ENCODE data around the gene SERINC2. TPM values are rescaled to one million over a fixed set of nuclear protein-coding genes. Genes with fewer than 3 reads are reported as not detected.
A peak's percentile ranks its signal among the peaks of the same experiment; 100 is the strongest.

SERINC2 gene
- total RNA-seq, 2 experiments from 2014 or later = 0.32 TPM; not detected in 1

GRCh38 chr1:31393463-31393862 lies 19.6 kb upstream of the SERINC2 start:
- no peak overlapping the region for H3K4me3 Mint-ChIP-seq
- peaks cover 8% of the 10 kb centered on the region for H3K27me3 Mint-ChIP-seq
- DNase-seq (no peak), ATAC-seq (no peak)
- H3K4me1 Mint-ChIP-seq = peaks cover 13% of the 10 kb centered on the region
- no peaks in the 10 kb centered on the region for H3K36me3 Mint-ChIP-seq
- no peak overlapping the region for H3K27ac Mint-ChIP-seq
- no peaks in the 10 kb centered on the region for H3K9me3 Mint-ChIP-seq (ENCODE audit: low read depth)
- CTCF ChIA-PET = interaction anchor here (1.0 to 4.9 kb wide), 6 partner anchors 8 to 241 kb away, joined by 3 to 88 read pairs (median 15); partner anchors contain the start of gene FABP3

- no peaks in the 10 kb centered on the region for H3K9me3 Mint-ChIP-seq (ENCODE audit: low read depth)
- CTCF ChIA-PET = interaction anchor here (0.7 to 4.9 kb wide), 33 partner anchors 10 to 592 kb away, joined by 3 to 88 read pairs (median 4); partner anchors contain the start of genes FABP3, SERINC2, SNRNP40 and ZCCHC17
- no peaks in the 10 kb centered on the region for H3K36me3 Mint-ChIP-seq
- DNase-seq (peak; percentile 85), ATAC-seq (peak; percentile 97)
- H3K4me1 Mint-ChIP-seq = peaks cover 13% of the 10 kb centered on the region
- H3K27ac Mint-ChIP-seq = peak overlapping the region; percentile 70
- H3K27me3 Mint-ChIP-seq = peaks cover 8% of the 10 kb centered on the region
- peak overlapping the region; percentile 77 for H3K4me3 Mint-ChIP-seq
These were observed 18.3 kb upstream of the SERINC2 start for GRCh38 chr1:31394584-31395193.

- ATAC-seq (no peak), DNase-seq (no peak)
- no peaks in the 10 kb centered on the region for H3K9me3 Mint-ChIP-seq (ENCODE audit: low read depth)
- CTCF ChIA-PET = interaction anchor here (1.1 to 4.9 kb wide), 7 partner anchors 9 to 216 kb away, joined by 3 to 88 read pairs (median 6); no protein-coding TSS in a partner anchor
- no peaks in the 10 kb centered on the region for H3K36me3 Mint-ChIP-seq
- H3K4me1 Mint-ChIP-seq = peaks cover 20% of the 10 kb centered on the region
- H3K27ac Mint-ChIP-seq = no peak overlapping the region
- H3K4me3 Mint-ChIP-seq = no peak overlapping the region
- peaks cover 9% of the 10 kb centered on the region for H3K27me3 Mint-ChIP-seq
These were observed 16.2 kb upstream of the SERINC2 start for GRCh38 chr1:31396633-31397351.

GRCh38 chr1:31397360-31398095 lies 15.5 kb upstream of the SERINC2 start:
- H3K9me3 Mint-ChIP-seq (ENCODE audit: low read depth) = no peaks in the 10 kb centered on the region
- no peaks in the 10 kb centered on the region for H3K36me3 Mint-ChIP-seq
- H3K4me3 Mint-ChIP-seq = no peak overlapping the region
- peaks cover 20% of the 10 kb centered on the region for H3K4me1 Mint-ChIP-seq
- CTCF ChIA-PET = interaction anchor here (1.1 to 4.9 kb wide), 6 partner anchors 12 to 216 kb away, joined by 3 to 88 read pairs (median 5); no protein-coding TSS in a partner anchor
- no peak overlapping the region for H3K27ac Mint-ChIP-seq
- H3K27me3 Mint-ChIP-seq = peaks cover 9% of the 10 kb centered on the region
- DNase-seq = no peak
- ATAC-seq = no peak

- DNase-seq (no peak), ATAC-seq (no peak)
- Mint-ChIP-seq H3K9me3 (ENCODE audit: low read depth) (no peaks in the 10 kb centered on the region), H3K4me3 (no peak overlapping the region), H3K4me1 (peaks cover 20% of the 10 kb centered on the region), H3K27me3 (peaks cover 7% of the 10 kb centered on the region), H3K27ac (no peak overlapping the region), H3K36me3 (no peaks in the 10 kb centered on the region)
- CTCF ChIA-PET = interaction anchor here (0.6 to 1.8 kb wide), 3 partner anchors 24 to 213 kb away, joined by 3 to 6 read pairs (median 3); no protein-coding TSS in a partner anchor
These were observed 14.8 kb upstream of the SERINC2 start for GRCh38 chr1:31398246-31398645.

GRCh38 chr1:31399976-31400375 lies 13.0 kb upstream of the SERINC2 start:
- Mint-ChIP-seq H3K27me3 (peaks cover 7% of the 10 kb centered on the region), H3K36me3 (no peaks in the 10 kb centered on the region), H3K4me3 (no peak overlapping the region), H3K4me1 (peaks cover 13% of the 10 kb centered on the region), H3K27ac (no peak overlapping the region), H3K9me3 (ENCODE audit: low read depth) (no peaks in the 10 kb centered on the region)
- ATAC-seq (no peak), DNase-seq (no peak)
- CTCF ChIA-PET = interaction anchor here (0.7 to 1.8 kb wide), 2 partner anchors 149 to 158 kb away, joined by 3 to 6 read pairs; no protein-coding TSS in a partner anchor

- H3K27me3 Mint-ChIP-seq = peaks cover 7% of the 10 kb centered on the region
- no peaks in the 10 kb centered on the region for H3K36me3 Mint-ChIP-seq
- no peak overlapping the region for H3K27ac Mint-ChIP-seq
- H3K4me1 Mint-ChIP-seq = peaks cover 11% of the 10 kb centered on the region
- ATAC-seq = no peak
- CTCF ChIA-PET = interaction anchor here (0.7 kb wide), 1 partner anchor 158 kb away, joined by 3 read pairs; no protein-coding TSS in a partner anchor
- no peak overlapping the region for H3K4me3 Mint-ChIP-seq
- no peaks in the 10 kb centered on the region for H3K9me3 Mint-ChIP-seq (ENCODE audit: low read depth)
- no peak for DNase-seq
These were observed 12.6 kb upstream of the SERINC2 start for GRCh38 chr1:31400393-31400792.

GRCh38 chr1:31401241-31401640 lies 11.8 kb upstream of the SERINC2 start:
- H3K27me3 Mint-ChIP-seq = peaks cover 7% of the 10 kb centered on the region
- no peaks in the 10 kb centered on the region for H3K9me3 Mint-ChIP-seq (ENCODE audit: low read depth)
- CTCF ChIA-PET = interaction anchor here (1.5 to 2.4 kb wide), 2 partner anchors 8 to 20 kb away, joined by 3 to 7 read pairs; no protein-coding TSS in a partner anchor
- no peak overlapping the region for H3K27ac Mint-ChIP-seq
- no peaks in the 10 kb centered on the region for H3K36me3 Mint-ChIP-seq
- H3K4me3 Mint-ChIP-seq = no peak overlapping the region
- ATAC-seq (no peak), DNase-seq (no peak)
- H3K4me1 Mint-ChIP-seq = peaks cover 11% of the 10 kb centered on the region

GRCh38 chr1:31405578-31406245 lies 7.3 kb upstream of the SERINC2 start:
- peaks cover 1% of the 10 kb centered on the region for H3K4me1 Mint-ChIP-seq

GRCh38 chr1:31407029-31407626 lies 5.9 kb upstream of the SERINC2 start:
- no peak for DNase-seq
- H3K4me3 Mint-ChIP-seq = no peak overlapping the region
- H3K36me3 Mint-ChIP-seq = no peaks in the 10 kb centered on the region
- H3K27ac Mint-ChIP-seq = no peak overlapping the region
- no peaks in the 10 kb centered on the region for H3K4me1 Mint-ChIP-seq
- CTCF ChIA-PET = interaction anchor here (2.6 kb wide), 1 partner anchor 12 kb away, joined by 12 read pairs; no protein-coding TSS in a partner anchor
- H3K9me3 Mint-ChIP-seq (ENCODE audit: low read depth) = no peaks in the 10 kb centered on the region
- no peak for ATAC-seq
- H3K27me3 Mint-ChIP-seq = peaks cover 26% of the 10 kb centered on the region

More at GRCh38 chr1:31405578-31406245, 7.3 kb upstream of the SERINC2 start:
- Mint-ChIP-seq H3K4me3 (no peak overlapping the region), H3K27ac (no peak overlapping the region), H3K27me3 (peaks cover 13% of the 10 kb centered on the region), H3K9me3 (ENCODE audit: low read depth) (no peaks in the 10 kb centered on the region), H3K36me3 (no peaks in the 10 kb centered on the region)
- CTCF ChIA-PET = interaction anchor here (1.3 to 2.6 kb wide), 2 partner anchors 10 to 17 kb away, joined by 4 to 12 read pairs; no protein-coding TSS in a partner anchor
- ATAC-seq (no peak), DNase-seq (no peak)

- peaks cover 8% of the 10 kb centered on the region for H3K4me1 Mint-ChIP-seq
- DNase-seq (no peak), ATAC-seq (no peak)
- CTCF ChIA-PET = interaction anchor here (1.3 kb wide), 1 partner anchor 12 kb away, joined by 6 read pairs; no protein-coding TSS in a partner anchor
- H3K36me3 Mint-ChIP-seq = peaks cover 1% of the 10 kb centered on the region
- H3K9me3 Mint-ChIP-seq (ENCODE audit: low read depth) = no peaks in the 10 kb centered on the region
- H3K4me3 Mint-ChIP-seq = no peak overlapping the region
- H3K27ac Mint-ChIP-seq = no peak overlapping the region
- H3K27me3 Mint-ChIP-seq = peaks cover 38% of the 10 kb centered on the region
These were observed 4.2 kb upstream of the SERINC2 start for GRCh38 chr1:31408788-31409318.
